SHP77 (cell line): Measurements from ENCODE around the gene ATP2B2.

Source experiments
- DNase-seq, 2 experiments: peaks; one replicate each; lab custom pipeline; 2025; lab: John Stamatoyannopoulos, UW

The ATP2B2 gene

DNA sequence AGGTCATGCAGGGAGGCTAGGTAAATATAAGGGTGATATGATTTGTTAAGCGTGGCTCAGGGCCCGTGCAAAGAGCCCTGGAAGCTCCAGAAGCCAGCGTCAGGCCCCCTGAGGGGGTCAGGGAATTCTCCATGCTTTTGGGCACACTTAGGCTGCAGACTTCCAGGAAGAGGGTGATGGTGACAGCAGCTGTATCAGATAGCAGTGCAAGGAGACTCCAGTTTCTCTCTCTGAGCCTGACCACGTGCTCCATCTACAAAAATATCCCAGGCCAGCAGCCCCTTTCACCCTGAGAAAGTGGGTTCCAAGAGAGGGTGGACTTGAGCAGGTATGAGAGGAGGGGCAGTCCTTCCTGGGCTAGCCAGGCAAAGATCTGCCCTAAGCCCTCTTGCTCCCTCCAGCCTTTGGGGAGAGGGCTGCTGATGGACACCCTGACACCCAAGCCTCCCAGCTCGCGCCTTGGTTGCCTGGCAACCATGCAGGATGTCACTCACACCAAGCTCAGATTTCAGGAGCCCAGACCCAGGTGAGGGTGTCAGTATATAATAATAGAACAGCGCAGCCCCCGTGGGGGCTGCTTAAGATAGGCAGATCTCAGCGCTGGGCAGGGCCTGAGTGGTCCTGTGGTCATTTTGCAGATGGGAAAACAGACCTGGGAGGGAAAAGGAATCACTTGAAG, 35.8 kb downstream of the ATP2B2 start:
- DNase-seq = peak in 1 of 2 experiments; percentile 11

DNA sequence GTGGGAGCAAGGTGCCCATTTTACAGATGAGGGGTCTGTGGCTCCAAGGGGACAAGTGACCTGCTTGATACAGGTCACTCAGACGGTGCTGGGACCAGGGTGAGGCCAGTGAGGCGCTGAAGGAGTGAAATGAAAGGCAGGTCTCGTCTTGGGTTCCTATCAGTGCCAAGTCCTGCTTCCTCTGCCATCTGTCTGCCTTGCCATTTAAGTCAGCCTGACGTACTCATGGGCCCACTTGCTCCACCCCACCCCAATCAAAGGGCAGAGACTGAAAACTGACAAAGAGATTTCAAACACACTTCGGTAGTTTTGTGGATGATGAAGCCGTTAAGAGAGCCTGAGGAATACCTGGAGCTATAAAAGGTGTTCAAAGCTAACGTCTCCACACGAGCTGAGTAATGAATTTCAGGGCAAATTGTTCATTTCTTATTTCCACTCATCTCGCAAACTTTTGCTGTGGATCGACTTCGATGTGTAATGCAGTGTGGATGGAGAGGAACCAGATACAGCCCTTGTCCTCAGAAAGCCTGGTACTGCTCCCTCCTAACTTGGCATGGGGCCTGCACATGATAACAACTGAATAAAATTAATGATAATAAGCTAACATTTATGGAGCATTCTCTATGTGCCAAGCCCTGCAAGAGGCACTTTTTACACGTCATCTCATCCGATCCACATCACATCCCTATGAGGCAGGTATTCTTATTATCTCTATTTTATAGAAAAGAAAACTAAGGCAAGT, 36.6 kb downstream of the ATP2B2 start:
- DNase-seq = peak in 1 of 2 experiments; percentile 44

DNA sequence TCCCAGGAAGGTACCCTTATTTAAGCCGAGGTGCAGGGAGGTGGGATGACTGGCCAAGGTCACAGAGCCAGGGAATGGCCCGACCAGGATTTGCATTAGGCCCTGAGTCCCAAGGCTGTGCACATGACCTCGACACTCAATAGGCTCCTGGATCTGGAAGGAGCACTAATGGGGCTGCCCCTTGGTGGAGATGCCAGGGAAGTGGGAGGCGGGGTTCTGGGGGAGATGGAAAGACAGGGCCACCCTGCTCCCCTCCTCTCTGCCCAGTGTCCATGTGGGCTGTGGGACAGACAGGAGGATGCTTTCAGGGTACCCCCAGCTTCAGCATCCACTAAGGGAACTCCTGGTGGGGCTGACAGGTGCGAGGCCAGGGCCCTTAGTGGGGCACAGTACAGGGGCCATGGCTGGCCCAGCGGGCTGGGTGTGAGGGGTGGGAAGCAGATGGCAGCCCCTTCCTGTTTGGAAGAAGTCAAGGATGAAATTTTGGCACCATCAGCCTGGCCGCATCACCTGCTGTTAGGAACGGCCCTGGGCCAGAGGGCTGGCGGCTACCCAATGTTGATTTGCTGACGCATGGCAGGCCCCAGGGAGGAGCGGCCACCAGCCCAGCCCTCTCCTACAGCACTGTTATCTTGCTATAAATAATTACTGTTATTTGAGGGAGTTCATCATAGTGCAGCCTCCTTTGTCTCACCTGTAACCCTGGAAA, 37.3 kb downstream of the ATP2B2 start:
- peak; percentile 42 to 84 for DNase-seq

DNA sequence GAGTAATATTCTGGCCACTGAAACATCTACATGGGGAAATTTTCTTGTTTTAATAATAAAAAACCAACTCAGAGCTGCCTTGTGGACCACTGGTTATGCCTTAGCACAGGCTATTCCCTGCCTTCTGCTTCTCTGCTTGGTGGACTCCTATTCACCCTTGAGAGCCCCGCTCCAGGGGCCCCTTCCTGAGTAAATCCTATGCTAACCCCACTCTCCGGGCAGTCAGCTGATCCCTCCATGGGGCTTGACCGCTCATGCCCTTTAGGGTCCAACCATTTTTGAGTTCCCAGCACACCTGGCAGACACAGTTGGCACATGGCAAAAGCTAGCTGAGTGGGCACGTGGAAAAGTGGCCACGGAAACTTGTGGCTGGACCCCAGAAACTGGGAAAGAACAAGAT, 38.2 kb downstream of the ATP2B2 start:
- DNase-seq = no peak

DNA sequence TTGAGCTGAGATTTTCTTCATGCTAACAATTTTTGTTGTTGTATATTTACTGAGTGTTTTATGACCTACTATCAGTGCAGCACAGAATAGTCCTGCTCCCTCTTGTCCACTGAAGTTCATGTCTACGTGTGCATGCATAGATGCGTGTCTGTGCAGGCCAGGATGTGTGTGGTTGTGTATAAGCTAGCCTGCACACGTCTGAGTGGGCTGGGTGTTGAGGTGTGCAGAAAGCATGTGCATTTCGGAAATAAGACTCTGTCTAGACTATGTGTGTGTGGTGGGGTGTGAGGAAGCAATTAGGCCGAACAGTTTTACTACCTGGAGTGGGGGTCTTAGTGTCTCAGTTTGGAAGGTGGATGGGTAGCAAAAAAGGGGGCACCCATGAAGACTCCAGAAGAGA, 39.2 kb downstream of the ATP2B2 start:
- no peak for DNase-seq

DNA sequence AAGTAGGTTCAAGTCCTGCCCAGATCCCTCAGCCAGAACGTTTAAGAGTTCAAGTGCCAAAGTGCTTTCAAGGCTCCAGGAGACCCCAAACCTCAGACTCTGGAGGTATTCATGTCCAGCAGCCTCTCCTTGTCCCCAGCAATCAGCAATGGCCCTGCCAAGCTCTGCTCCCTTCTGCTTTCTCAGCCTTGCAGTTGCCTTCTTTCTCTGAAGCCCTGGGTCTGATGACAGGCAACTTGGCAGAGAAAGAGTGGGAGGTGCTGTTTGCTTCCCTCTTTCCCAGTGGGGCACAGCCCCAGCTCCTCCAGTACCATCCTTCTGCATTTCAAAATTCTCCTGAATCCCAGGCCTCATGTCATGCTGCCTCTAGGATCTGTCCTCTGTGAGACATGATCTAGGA, 40.2 kb downstream of the ATP2B2 start:
- DNase-seq = no peak

DNA sequence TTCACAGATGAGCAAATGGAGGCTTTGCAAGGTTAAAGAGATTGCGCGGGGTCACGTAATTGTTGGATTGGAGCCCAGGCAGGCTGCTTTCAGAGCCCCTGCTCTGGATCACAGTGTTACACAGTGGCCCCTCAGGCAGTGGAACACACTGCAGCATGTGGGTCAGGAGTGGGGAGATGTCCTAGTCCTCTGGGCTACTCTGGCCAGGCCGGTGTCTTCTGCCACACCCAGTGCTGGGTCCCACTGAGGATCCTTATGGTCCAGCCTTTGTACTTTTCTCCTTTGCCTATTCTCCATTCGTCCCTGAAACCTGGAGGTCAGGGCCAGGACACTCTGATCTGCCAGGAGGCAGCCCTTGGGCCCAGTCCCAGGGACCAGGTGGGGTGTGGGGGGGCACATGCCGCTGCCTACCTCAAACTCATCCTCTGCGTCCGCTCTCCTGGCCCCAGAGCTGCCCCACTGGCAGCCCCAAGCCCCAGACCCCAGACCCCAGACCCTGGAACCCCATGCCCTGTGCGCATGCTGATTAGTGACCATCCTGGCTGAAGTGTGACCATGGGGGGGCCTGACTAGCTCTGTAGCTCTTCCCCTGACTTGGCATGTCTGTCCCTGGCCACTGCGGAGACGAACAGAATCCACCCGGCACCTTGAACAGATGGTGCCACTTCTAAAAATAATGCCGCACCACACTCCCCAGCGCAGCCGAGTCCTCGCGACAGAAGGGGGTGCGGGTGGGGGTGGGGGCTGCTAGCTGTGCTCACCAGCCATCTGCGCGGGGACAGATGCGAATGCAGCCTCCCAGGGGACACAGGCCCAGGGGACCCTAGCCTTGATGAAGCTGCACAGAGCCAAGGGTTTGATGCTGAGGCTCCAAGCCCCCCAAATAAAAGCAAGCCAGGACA, 41.6 kb downstream of the ATP2B2 start:
- peak in 1 of 2 experiments; percentile 9 for DNase-seq

DNA sequence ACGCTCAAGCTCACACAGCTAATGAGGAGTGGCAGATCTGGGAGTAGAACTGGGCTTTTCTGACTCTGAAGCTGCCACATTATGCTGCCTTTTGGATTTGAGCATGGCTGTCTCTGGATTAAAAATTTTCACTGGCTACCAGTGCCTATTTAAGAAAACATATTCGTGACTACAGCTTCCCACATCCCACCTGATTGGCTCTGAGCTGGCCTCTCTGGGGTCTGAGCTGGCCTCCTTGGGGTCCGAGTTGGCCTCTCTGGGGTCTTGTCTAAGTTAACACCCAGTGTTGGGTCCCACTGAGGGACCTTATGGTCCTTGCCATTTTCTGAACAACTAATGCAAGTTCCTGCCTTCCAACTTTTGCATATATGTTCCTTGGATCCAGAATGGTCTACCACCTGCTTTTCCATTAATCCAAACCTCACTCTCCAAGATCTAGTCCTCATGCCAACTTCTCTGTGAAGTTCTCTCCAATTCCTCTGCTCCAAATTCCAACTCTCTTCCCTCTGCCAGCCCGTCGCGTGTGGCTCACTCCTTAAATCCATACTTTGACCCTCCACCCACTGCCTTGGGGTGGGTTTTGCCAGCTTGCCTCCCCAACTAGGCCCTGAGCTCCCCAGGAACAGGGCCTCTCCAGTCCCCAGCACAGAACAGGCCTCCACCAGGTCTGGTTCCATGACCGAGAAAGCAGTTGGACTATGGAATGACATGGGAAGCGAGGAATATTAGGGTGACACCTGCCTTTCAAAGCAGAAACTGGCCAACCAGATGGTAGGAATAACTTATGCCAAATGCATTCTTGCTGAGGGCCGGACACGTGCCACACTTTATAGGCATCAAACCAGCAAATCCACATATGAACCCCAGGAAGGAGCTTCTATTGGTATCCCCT, 42.5 kb downstream of the ATP2B2 start:
- no peak for DNase-seq

DNA sequence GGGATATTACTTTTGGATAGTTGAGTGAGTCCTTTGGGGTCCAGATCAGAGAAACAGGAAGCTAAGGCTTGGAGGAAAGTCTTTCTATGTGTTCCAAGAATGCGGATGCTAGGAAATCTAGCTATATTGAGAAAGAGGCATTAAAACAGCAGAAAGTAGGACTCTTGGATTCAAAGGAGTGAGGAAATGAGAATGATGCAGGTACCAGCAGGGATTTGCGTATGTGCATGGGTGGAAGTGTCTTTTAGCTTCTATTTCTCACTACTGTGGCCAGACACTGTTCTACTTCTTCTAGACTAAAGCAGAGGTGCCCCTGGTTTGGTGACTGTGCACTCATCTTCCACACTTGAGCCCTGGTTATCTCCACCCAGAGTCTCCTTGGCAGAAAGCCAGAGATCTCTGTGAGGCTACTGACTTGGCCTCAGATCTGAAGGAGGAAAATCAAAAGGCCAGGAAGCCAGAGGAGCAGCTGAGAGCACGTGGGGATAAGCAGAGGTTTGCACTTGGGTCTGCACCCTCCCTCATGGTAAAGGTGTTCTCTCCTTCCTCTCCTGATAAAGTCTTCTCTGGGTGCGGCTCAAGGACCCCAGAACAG, 44.3 kb downstream of the ATP2B2 start:
- DNase-seq = no peak

DNA sequence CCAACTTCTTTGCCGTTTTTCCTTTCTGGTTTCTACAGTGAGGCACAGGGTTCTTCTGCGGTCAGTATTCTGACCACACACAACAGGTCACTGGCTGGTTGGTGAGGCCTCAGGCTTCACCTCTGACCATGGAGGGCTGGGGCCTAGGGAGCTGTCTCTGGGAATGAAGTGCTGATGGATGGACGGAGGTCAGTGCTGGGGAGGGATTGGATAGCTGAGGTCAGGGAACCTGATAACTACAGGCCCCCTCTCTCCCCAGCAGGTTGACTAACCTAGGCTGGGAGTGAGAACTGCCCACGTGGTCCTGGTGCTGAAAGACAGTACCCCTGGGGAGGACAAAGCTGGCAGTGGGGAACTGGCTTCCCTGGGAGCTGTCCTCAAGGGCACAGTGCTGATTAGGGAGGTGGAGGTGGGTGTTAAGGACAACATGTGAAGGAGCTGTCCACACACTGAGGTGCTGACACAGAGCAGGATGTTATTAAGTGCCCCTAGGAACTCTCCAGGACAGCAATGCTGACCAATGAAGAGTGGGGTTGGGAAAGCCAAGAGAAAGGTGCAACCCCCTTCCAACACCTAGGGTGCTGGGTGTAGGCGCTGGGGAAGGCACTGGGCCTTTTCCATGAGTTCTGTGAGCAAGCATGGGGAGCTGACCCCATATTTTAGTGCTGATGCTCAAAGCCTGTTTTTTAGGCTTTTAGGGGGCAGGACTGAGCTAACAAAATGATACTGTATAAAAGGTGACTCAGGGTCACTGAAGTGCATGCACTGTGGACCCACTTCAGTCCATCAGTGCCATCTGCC, 45.2 kb downstream of the ATP2B2 start:
- no peak for DNase-seq

DNA sequence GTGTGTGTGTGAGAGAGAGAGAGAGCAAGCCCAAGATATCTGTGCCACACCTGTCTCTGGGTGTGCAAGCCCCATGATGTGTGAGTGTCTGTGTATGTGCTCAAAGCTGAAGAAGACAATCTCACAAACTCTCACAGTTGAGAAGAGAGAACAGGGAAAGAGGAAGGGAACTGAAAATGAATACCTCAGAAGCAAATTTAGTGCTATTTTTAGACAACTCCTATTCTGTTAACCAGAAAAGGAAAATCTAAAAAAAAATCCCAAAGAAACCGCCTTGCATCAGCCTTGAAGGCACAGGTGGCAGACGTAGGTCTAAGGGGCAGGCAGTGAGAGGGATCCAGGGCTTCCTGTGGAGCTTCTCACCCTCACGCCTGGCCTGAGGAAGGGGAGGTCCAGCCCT, 47.8 kb downstream of the ATP2B2 start:
- no peak for DNase-seq

DNA sequence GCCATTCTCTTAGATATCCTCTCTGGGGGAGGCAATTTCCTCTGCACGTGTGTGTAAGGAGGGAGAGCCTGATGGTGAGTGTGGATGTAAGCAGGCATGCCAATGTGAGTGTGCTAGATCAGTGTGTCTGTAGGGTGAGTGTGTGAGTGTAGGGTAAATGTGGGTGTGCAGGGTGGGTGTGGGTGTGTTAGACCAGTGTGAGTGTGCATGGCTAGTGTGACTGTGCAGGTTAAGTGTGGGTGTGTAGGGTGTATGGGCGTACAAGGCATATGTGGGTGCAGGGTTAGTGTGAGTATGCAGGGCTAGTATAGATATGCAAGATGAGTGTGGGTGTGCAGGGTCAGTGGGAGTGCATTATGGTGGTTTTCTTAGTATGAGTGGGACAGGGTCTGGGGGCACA, 48.4 kb downstream of the ATP2B2 start:
- no peak for DNase-seq

DNA sequence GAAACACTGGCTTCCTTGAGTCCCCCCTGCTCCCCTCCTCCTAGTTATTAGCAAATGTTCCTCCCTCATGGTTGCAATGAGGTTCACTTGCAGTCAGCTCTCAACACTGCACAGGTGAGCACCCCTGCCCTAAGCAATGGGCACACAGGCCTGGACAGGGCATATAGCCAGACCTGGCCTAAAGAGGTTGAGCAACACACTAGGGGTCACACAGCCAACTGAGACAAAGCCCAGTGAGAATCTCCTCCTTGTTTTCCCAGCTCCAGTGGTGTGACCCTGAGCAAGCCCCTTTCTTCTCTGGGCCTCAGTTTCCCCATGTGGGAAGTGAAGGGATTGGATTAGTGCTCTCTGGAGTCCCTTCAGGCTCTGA, 49.9 kb downstream of the ATP2B2 start:
- no peak for DNase-seq

DNA sequence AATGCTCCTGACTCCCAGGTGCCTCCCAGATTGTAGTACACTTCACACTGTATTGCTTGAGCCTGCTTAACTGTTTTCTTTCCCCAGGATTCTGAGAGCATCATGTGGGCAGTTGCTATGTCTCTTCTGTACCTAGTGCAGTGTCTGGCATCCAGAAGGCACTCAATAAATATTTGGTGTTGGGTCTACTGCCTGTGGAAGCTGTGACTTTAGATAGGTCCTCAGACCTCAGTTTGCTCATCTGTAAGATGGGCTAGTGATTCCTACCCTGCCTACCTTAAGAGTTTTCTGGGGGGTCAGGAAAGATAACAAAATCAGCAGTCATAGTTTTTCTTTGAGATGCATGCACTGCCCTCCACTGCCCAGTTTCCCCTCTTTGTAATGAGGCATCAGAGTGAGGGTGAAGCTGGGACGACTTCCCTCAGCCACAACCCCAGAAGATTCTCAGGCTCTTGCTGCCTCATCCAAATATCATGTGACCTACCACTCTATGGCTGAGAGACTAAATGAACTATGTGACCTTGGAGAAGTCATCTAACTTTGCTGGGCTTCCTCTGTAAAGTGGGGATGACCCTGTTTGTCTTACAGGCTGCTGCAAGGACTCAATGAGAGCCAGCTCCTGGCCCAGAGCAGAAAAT, 50.4 kb downstream of the ATP2B2 start:
- no peak for DNase-seq

DNA sequence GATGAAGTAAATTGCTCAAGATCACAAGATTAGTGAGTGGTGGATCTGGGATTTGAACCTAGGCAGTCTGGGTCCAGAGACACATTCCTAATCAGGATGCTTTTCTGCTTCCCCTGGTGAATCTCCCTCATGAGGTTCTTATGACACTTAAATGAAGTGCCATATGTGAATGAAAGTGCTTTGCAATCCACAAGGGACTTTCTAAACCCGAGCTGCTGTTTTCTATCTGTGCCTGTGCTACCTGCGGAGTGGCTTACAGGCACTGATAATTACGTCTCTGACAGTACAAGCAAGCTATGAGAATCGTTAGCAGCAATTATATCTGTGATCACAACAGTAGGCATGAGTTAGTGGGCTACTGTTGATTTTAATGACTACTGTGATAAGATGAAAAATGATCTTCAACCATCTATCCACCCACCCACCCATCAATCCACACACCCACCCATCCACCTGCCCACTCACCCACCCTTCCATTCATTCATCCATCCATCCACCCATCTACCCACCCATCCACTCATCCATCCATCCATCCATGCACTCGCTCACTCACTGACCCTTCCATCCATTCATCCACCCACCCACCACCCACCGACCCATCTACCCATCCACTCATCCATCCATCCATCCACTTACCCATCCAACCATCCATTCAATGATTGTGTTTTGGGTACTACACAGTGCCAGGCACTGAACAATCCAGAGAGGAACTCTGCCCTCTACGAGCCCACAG, 51.8 kb downstream of the ATP2B2 start:
- no peak for DNase-seq

DNA sequence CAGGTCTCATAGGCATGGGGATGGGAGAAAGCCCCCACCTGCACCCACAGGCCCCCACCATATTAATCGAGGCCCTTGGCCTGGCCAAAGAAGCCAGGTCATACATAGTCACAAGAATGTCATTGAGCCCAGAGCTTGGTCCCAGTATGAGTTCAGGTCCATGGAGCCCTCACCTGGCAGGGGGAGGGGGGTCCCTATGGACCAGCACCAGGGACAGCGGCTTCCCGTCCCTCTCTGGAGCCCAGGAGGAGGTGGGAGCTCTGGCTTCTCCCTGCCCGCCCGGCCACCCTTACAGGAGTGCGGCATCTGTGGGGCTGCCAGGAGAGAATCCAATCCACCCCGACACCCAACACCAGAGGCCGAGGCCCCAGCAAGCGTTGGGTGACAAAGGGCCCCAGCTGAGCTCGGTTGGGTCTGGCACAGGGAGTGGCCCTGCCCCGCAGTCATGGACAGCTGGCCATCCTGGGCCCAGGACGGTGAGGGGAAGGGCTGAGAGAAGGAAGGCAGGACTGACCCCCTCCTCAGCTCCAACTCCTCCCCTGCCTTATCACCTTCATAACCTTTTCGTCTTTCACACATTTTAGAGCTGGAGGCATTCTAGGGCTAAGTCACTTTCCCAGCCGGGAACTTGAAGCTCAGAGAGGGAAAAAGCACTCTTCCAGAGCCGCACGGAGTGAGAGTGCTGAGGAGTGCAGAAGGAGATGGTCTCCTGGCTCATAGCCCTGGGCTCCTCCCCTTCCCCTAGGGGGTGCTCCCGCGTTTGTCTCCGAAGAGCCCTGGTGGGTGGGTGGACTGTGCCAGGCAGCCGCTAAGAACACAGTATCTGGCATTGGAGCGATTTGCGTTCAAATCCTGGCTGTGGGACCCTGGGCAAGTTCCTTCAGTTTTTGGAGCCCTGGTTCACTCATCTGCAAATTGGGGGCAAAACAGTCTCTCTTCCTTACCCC, 54.6 kb downstream of the ATP2B2 start:
- no peak for DNase-seq

DNA sequence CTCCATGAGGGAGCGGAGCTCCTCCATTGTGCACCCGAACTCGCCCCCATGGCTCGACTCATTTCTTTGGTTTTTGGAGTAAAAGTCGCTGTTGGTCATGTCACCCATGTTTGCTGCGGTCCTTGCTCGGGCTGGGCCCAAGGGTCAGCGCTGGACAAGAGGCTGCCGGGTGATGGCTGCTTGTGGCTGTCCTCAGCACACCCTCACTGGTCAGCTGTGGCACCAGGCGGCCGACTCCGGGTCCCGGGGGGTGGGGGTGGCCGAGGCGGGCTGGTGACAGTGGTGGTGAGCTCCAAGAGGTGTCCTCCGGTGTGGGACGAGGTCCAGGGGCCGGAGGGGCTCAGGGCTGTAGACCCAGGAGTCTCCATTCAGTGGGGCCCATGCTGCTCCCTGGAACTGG, 56.0 kb downstream of the ATP2B2 start:
- no peak for DNase-seq

DNA sequence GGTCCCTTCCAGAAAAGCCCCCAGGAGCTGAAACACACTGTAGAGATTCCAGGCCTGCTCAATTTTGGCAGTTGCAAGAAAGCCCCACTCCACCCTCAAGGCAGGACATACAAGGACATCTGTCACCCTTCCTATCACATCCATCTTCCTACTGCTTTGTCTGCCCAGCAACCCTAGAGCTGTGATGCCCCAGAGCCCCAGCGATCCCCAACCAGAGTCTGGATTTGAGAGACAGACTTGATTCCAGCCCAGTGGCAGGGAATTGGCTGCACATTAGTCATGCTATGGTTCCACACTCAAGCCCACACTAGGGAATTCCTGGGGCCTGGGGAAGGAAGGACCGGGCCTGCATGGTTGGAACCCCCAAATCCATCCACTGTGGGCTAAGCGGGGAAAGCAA, 56.8 kb downstream of the ATP2B2 start:
- DNase-seq = no peak
